ENCODE data around the gene PCNX1. TPM values are rescaled to one million over a fixed set of nuclear protein-coding genes. Genes with fewer than 3 reads are reported as not detected.

PCNX1 gene
- total RNA-seq, 1 experiment from 2014 or later: 23.3 TPM

GRCh38 chr14:70916799-70917198 lies 9.5 kb downstream of the PCNX1 start:
- ChIA-PET CTCF (no interaction called here), POLR2A (ENCODE audit: unreplicated experiment) (no interaction called here)
- Histone ChIP-seq H3K4me3 (ENCODE audit: low read length) (no peak overlapping the region), H3K4me2 (ENCODE audit: low read length) (peak overlapping the region; percentile 40), H3K27me3 (ENCODE audit: low read length) (no peaks in the 10 kb centered on the region), H4K20me1 (ENCODE audit: low read length) (peaks cover 68% of the 10 kb centered on the region), H3K9me2 (replicated peaks; ENCODE audit: low read length) (no peaks in the 10 kb centered on the region), H3K4me1 (ENCODE audit: insufficient read depth, low read length) (peaks cover 33% of the 10 kb centered on the region), H2AFZ (ENCODE audit: low read length) (no peak overlapping the region), H3F3A (ENCODE audit: low read length, unreplicated experiment) (no peaks in the 10 kb centered on the region), H3K27ac (ENCODE audit: low read length) (no peak overlapping the region), H3K36me3 (ENCODE audit: low read depth, low read length) (no peaks in the 10 kb centered on the region), H3K9me3 (ENCODE audit: low read length) (no peaks in the 10 kb centered on the region), H3K9ac (ENCODE audit: low read length) (no peak overlapping the region), H3K79me2 (ENCODE audit: low read length) (peaks cover 91% of the 10 kb centered on the region)
- ATAC-seq (no peak), DNase-seq (no peak)
- TF ChIP-seq EZH2 (IDR thresholded peaks at IDR 0.05; ENCODE audit: low read length, unreplicated experiment): no peak
- TF ChIP-seq EZH2phosphoT487 (IDR thresholded peaks at IDR 0.05; ENCODE audit: borderline replicate concordance, low read length): no peak
- no peak for TF ChIP-seq CTCF (conservative IDR thresholded peaks at IDR 0.05; ENCODE audit: low read depth, low read length)
- intact Hi-C loops (cut with micrococcal nuclease): loop anchor here (1.0 kb wide), 1 partner anchor 9 kb away; the partner anchor contains the start of gene PCNX1
- BruUV-seq (replicated peaks): no TSS peak

- Histone ChIP-seq H3K9me2 (replicated peaks; ENCODE audit: low read length) (no peaks in the 10 kb centered on the region), H3K27ac (ENCODE audit: low read length) (no peak overlapping the region), H3K9me3 (ENCODE audit: low read length) (no peaks in the 10 kb centered on the region), H3F3A (ENCODE audit: low read length, unreplicated experiment) (no peaks in the 10 kb centered on the region), H3K9ac (ENCODE audit: low read length) (no peak overlapping the region), H3K27me3 (ENCODE audit: low read length) (no peaks in the 10 kb centered on the region), H3K4me1 (ENCODE audit: insufficient read depth, low read length) (peaks cover 34% of the 10 kb centered on the region), H4K20me1 (ENCODE audit: low read length) (peaks cover 65% of the 10 kb centered on the region), H3K79me2 (ENCODE audit: low read length) (peaks cover 89% of the 10 kb centered on the region), H3K4me2 (ENCODE audit: low read length) (no peak overlapping the region), H2AFZ (ENCODE audit: low read length) (no peak overlapping the region), H3K36me3 (ENCODE audit: low read depth, low read length) (no peaks in the 10 kb centered on the region), H3K4me3 (ENCODE audit: low read length) (no peak overlapping the region)
- no TSS peak for BruUV-seq (replicated peaks)
- CTCF ChIA-PET: no interaction called here
- ATAC-seq (no peak), DNase-seq (no peak)
- no peak for TF ChIP-seq CTCF (conservative IDR thresholded peaks at IDR 0.05; ENCODE audit: low read depth, low read length)
- TF ChIP-seq EZH2phosphoT487 (IDR thresholded peaks at IDR 0.05; ENCODE audit: borderline replicate concordance, low read length): no peak
- no peak for TF ChIP-seq EZH2 (IDR thresholded peaks at IDR 0.05; ENCODE audit: low read length, unreplicated experiment)
- POLR2A ChIA-PET (ENCODE audit: unreplicated experiment): no interaction called here
- intact Hi-C loops (cut with micrococcal nuclease): no loop called here
Measured at GRCh38 chr14:70917633-70918032, 10.4 kb downstream of the PCNX1 start.

GRCh38 chr14:70919774-70920173 lies 12.5 kb downstream of the PCNX1 start:
- Histone ChIP-seq H2AFZ (ENCODE audit: low read length) (no peak overlapping the region), H3K27ac (ENCODE audit: low read length) (no peak overlapping the region), H3K9me3 (ENCODE audit: low read length) (no peaks in the 10 kb centered on the region), H3K27me3 (ENCODE audit: low read length) (no peaks in the 10 kb centered on the region), H3K36me3 (ENCODE audit: low read depth, low read length) (no peaks in the 10 kb centered on the region), H3K9me2 (replicated peaks; ENCODE audit: low read length) (no peaks in the 10 kb centered on the region), H3K4me3 (ENCODE audit: low read length) (no peak overlapping the region), H3K4me1 (ENCODE audit: insufficient read depth, low read length) (peaks cover 34% of the 10 kb centered on the region), H3F3A (ENCODE audit: low read length, unreplicated experiment) (no peaks in the 10 kb centered on the region), H3K9ac (ENCODE audit: low read length) (no peak overlapping the region), H3K4me2 (ENCODE audit: low read length) (no peak overlapping the region), H3K79me2 (ENCODE audit: low read length) (peaks cover 82% of the 10 kb centered on the region), H4K20me1 (ENCODE audit: low read length) (peaks cover 52% of the 10 kb centered on the region)
- DNase-seq: peak; percentile 19
- BruUV-seq (replicated peaks): no TSS peak
- CTCF ChIA-PET: interaction anchor here (0.6 to 1.5 kb wide), 3 partner anchors 12 to 130 kb away, joined by 4 to 7 read pairs (median 4); partner anchors contain the start of gene PCNX1
- POLR2A ChIA-PET (ENCODE audit: unreplicated experiment): interaction anchor here (0.6 kb wide), 2 partner anchors 381 to 663 kb away, joined by 5 to 13 read pairs; no protein-coding TSS in a partner anchor
- intact Hi-C loops (cut with micrococcal nuclease): no loop called here
- TF ChIP-seq EZH2phosphoT487 (IDR thresholded peaks at IDR 0.05; ENCODE audit: borderline replicate concordance, low read length): no peak
- no peak for TF ChIP-seq CTCF (conservative IDR thresholded peaks at IDR 0.05; ENCODE audit: low read depth, low read length)
- no peak for TF ChIP-seq EZH2 (IDR thresholded peaks at IDR 0.05; ENCODE audit: low read length, unreplicated experiment)
- peak; percentile 16 for ATAC-seq
